A375 (cell line): ENCODE data around the gene C1GALT1. TPM values are rescaled to one million over a fixed set of nuclear protein-coding genes. Genes with fewer than 3 reads are reported as not detected.

Source experiments
- total RNA-seq: library from RNA; depleted of rRNA; stranded (reverse); fragments of >200 nt; shearing (Covaris generic); gene quantifications from 2 replicates; pipeline ENCODE4 v1.2.3, GENCODE V29; 2014; rRNA removed

Gene C1GALT1
- 35.2 and 46.3 TPM in 2 replicates for total RNA-seq

DNA sequence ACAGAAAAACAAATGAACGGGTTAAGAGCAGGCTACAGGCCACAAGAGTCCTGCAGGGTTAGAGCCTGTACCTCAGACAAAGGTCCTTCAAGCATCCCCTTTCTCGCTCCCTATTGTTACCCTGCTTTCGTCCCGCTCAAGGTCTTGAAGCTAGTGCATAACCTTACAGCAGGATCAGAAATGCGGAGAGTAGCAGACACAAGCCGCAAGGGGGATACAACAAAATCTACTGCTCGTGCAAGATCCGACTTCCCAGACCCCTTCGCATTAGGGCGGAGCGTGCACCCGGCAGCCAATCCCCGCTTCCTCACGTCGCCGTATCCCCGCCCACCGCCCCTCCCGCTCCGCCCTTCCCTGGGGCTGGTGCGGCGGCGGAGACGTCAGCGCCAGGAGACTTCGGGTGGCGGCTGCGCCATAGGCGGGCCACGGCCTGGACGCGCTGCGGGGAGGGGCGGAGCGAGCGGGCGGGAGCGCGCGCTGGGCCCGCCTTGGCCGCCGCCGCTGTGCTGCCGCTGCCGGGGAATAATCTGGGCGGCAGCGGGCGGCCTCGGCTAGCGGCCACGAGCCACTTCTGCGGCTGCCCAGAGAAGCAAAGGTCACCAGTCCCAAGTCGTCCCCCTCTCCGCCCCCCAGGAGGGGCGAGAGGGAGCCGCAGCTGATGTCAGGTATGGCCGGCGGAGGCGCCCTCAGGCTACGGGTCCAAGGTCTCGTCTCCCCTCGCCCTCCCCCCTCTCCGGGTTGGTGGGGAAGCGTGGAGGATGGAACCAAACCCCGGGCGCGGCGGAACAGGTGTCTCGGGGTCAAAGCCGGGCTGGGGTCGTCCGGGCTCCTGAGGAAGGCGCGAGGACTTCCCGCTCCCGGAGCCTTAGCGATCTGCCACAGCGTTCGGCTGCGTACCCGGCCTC is at the start of gene C1GALT1:
C1GALT1 (plus strand) TSS at position 389 of the 905 bp plus-strand sequence. CDS start 51,776 bp downstream, outside the sequence.

